HG03342 (cell line): ENCODE results near the gene IMPG2.

Experiments
- ATAC-seq: cut with Tn5 transposase; IDR thresholded peaks from one replicate; pipeline ENCODE4 v1.9.1; 2021; ENCODE audit warnings: mild to moderate bottlenecking, moderate library complexity; ENCODE audit not compliant: unreplicated experiment

IMPG2 gene

GRCh38 chr3:101189796-101190195 is 130.6 kb downstream of the IMPG2 start:
- no peak for ATAC-seq

- no peak for ATAC-seq
These were observed 131.2 kb downstream of the IMPG2 start for GRCh38 chr3:101189176-101189575.

DNA sequence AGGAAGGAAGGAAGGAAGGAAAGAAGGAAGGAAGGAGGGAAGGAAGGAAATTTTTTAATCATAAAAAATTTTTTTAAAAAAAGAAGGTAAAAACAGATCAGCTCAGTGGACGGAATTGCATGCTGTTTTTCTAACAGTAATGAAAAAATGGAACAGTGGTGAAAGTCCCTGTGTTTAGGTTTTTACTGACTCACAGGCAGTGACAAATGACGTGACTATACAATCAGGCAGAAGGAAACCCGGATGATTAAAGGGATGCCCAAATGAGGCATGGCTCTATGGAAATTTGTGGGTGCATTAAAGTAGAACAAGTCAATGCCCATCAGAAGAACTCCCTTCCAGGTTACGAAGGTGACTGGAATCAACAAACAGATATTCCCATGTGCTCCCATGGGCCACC is 135.0 kb downstream of the IMPG2 start:
- ATAC-seq: no peak

DNA sequence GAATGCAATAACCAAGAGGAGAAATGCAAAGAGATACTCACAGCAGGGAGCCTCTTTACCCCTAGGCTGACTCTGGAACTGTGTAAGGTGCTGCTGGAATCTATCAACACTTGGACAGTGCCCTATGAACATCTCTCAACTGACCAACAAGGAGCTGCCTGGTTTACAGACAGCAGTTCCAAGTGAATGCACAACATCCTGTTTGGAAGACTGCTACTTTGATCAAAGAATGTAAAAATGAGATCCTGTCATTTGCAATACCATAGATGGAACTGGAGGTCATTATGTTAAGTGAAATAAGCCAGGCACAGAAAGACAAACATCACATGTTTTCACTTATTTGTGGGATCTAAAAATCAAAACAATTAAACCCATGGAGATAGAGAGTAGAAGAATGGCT is 136.3 kb downstream of the IMPG2 start:
- no peak for ATAC-seq

DNA sequence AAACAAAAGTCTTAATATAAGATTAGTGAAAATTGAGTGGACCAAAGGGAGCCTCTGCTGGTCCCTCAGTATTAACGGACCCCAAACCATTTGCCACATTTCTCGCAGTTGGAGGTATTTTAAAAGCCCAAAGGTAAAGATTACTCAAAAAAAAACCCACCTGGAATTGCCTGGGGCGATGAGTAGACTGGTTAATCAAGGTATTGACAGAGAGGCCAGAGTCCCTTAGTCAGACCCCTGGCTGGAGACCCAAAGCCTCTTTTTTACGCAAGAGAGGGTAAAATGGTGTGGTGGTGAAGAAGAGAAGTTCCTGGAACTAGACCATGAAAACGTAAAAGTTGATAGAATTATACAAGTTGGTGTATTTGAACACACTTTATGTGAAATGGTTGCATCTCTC is 137.2 kb downstream of the IMPG2 start:
- ATAC-seq: no peak

- ATAC-seq: no peak
These were observed 137.6 kb downstream of the IMPG2 start for GRCh38 chr3:101182734-101183133.

GRCh38 chr3:101181801-101182200 is 138.6 kb downstream of the IMPG2 start:
- ATAC-seq: no peak

- no peak for ATAC-seq
These were observed 140.7 kb downstream of the IMPG2 start for GRCh38 chr3:101179637-101180036.

- ATAC-seq: no peak
These were observed 142.8 kb downstream of the IMPG2 start for GRCh38 chr3:101177577-101177976.
